Measurements from ENCODE around the gene RAP1GDS1.

Gene RAP1GDS1

DNA sequence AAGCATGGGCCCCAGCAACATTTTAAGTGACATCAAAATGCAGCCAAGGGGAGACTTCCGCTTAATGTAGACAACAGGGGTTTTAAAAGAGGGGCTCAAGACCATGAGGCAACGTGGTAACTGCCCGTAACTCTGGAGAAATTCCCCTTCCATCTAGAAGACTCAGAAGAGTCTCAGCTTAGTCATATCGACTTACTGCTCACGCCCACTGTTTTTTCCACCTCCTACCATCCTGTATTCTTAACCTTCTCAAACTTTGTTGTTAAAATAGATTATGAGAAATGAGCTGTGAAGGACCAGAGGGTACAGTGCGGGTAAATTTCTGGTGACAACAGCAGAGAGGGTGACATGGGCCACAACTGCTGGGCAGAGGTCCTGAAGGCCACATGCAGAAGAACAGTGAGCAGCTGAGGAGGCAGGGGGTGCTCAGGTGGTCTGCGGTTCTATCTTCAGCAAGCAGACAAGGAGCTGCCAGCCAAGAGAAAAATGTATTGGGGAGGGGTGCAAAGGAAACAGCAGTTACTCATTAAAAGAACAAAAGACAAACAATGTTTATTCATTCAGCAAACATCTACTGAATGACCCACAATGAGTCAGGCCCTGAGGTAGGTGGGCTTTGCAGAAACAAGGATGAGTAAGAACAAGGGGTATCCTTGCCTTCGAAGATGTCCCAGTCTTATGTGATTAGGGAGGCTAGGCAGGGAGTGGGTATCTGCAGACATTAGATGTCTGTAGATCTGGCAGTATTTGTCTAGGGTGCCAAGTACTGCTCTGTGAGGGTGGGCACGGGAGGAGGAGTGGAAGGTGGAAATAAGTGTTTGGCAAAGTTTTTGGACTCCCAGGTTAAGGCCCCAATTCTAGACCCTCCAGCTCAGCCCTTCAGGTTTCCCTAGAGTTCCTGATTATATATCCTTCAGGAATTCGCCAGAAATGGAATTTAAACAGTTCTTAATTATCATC is 221.9 kb downstream of the RAP1GDS1 start (continued):
- no peak for TF ChIP-seq ZNF670 (tag by site-specific recombination; IDR thresholded peaks at IDR 0.05; ENCODE audit: low read depth)
- no peak for TF ChIP-seq SP3 (tag by site-specific recombination; IDR thresholded peaks at IDR 0.05)
- TF ChIP-seq, protein P1, sequence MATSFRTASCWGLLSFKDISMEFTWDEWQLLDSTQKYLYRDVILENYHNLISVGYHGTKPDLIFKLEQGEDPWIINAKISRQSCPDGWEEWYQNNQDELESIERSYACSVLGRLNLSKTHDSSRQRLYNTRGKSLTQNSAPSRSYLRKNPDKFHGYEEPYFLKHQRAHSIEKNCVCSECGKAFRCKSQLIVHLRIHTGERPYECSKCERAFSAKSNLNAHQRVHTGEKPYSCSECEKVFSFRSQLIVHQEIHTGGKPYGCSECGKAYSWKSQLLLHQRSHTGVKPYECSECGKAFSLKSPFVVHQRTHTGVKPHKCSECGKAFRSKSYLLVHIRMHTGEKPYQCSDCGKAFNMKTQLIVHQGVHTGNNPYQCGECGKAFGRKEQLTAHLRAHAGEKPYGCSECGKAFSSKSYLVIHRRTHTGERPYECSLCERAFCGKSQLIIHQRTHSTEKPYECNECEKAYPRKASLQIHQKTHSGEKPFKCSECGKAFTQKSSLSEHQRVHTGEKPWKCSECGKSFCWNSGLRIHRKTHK (tag by site-specific recombination; IDR thresholded peaks at IDR 0.05): no peak
- TF ChIP-seq, protein P2, sequence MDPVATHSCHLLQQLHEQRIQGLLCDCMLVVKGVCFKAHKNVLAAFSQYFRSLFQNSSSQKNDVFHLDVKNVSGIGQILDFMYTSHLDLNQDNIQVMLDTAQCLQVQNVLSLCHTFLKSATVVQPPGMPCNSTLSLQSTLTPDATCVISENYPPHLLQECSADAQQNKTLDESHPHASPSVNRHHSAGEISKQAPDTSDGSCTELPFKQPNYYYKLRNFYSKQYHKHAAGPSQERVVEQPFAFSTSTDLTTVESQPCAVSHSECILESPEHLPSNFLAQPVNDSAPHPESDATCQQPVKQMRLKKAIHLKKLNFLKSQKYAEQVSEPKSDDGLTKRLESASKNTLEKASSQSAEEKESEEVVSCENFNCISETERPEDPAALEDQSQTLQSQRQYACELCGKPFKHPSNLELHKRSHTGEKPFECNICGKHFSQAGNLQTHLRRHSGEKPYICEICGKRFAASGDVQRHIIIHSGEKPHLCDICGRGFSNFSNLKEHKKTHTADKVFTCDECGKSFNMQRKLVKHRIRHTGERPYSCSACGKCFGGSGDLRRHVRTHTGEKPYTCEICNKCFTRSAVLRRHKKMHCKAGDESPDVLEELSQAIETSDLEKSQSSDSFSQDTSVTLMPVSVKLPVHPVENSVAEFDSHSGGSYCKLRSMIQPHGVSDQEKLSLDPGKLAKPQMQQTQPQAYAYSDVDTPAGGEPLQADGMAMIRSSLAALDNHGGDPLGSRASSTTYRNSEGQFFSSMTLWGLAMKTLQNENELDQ (tag by site-specific recombination; IDR thresholded peaks at IDR 0.05; ENCODE audit: low read depth): no peak
- TF ChIP-seq ZNF155 (tag by site-specific recombination; IDR thresholded peaks at IDR 0.05): no peak
- TF ChIP-seq, protein P3, sequence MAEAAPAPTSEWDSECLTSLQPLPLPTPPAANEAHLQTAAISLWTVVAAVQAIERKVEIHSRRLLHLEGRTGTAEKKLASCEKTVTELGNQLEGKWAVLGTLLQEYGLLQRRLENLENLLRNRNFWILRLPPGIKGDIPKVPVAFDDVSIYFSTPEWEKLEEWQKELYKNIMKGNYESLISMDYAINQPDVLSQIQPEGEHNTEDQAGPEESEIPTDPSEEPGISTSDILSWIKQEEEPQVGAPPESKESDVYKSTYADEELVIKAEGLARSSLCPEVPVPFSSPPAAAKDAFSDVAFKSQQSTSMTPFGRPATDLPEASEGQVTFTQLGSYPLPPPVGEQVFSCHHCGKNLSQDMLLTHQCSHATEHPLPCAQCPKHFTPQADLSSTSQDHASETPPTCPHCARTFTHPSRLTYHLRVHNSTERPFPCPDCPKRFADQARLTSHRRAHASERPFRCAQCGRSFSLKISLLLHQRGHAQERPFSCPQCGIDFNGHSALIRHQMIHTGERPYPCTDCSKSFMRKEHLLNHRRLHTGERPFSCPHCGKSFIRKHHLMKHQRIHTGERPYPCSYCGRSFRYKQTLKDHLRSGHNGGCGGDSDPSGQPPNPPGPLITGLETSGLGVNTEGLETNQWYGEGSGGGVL (tag by site-specific recombination; IDR thresholded peaks at IDR 0.05): no peak

DNA sequence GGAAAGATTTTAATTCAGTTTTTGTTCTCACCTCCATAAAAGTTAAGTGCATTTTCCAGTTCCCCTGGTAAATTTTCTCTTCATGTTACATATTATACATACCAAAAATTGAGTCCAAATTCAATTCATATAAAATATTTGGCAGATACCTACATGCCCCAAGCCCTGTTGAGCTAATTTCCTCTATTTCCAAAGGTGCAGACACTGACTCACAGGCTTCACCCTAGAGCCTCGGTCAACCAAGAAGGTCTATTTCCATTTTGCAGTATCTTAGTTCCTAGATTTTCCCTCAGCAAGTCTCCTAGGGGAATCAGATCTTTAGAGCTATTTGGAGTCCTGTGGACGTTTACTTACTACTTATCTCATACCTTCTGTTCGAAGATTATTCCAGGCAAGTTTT is 222.8 kb downstream of the RAP1GDS1 start:
- POLR2A ChIA-PET: no interaction called here
- Histone ChIP-seq H3K4me3 (ENCODE audit: low read depth, low read length) (no peak overlapping the region), H3K4me1 (ENCODE audit: control insufficient read depth, insufficient read depth, low read length) (no peaks in the 10 kb centered on the region), H3K27ac (ENCODE audit: extremely low read depth, low read depth, low read length) (no peak overlapping the region), H3K9me3 (ENCODE audit: control insufficient read depth, insufficient read depth, low read depth, low read length) (no peaks in the 10 kb centered on the region), H3K36me3 (ENCODE audit: control insufficient read depth in 2 of 2, insufficient read depth in 1 of 2, low read length in 2 of 2) (no peaks in the 10 kb centered on the region)
- CTCF ChIA-PET: interaction anchor here (0.7 kb wide), 1 partner anchor 48 kb away, joined by 3 read pairs; no protein-coding TSS in a partner anchor
- TF ChIP-seq ZNF2 (tag by site-specific recombination; IDR thresholded peaks at IDR 0.05) (no peak), PRDM2 (tag by site-specific recombination; IDR thresholded peaks at IDR 0.05; ENCODE audit: borderline replicate concordance) (no peak), ZNF221 (tag by site-specific recombination; IDR thresholded peaks at IDR 0.05; ENCODE audit: borderline replicate concordance) (no peak), ZNF148 (tag by site-specific recombination; IDR thresholded peaks at IDR 0.05; ENCODE audit: borderline replicate concordance) (no peak), ZEB2 (tag by site-specific recombination; IDR thresholded peaks at IDR 0.05) (no peak), SALL2 (tag by site-specific recombination; IDR thresholded peaks at IDR 0.05; ENCODE audit: borderline replicate concordance) (no peak)
